GM12878 (cell line): Measurements from ENCODE around the gene GJC1. TPM values are rescaled to one million over a fixed set of nuclear protein-coding genes. Genes with fewer than 3 reads are reported as not detected.

Experiments used
- ATAC-seq: fragments of 200-7000 bp; cut with Tn5 transposase; 3 replicates; pipeline ENCODE4 v1.9.1; 2020; ENCODE audit warnings: mild to moderate bottlenecking, moderate library complexity
- BruUV-seq: library from RNA; stranded (reverse); fragments of 400-500 nt; replicated peaks from 2 replicates; lab custom pipeline; 2021; lab: Mats Ljungman, UMichigan
- CTCF ChIA-PET: fragments of 300-600 bp; sonication (Branson Sonifier 250); formaldehyde crosslinking; extraction: SDS; loops from one replicate; lab custom pipeline; 2021; ENCODE audit warnings: inconsistent platforms; lab: Yijun Ruan, JAX
- POLR2A ChIA-PET: fragments of 350-600 bp; formaldehyde crosslinking; extraction: SDS; loops from one replicate; lab custom pipeline; 2021; ENCODE audit warnings: inconsistent platforms; lab: Charles Lee
- RAD21 ChIA-PET: fragments of 300-600 bp; sonication (Branson Sonifier 250); formaldehyde crosslinking; loops from one replicate; lab custom pipeline; 2023; ENCODE audit warnings: antibody characterized with exemption; ENCODE audit not compliant: unreplicated experiment; lab: Charles Lee
- SMC1A ChIA-PET: fragments of 300-600 bp; sonication (Branson Sonifier 250); formaldehyde crosslinking; loops from one replicate; lab custom pipeline; 2023; ENCODE audit not compliant: unreplicated experiment, uncharacterized antibody; lab: Charles Lee
- DNase-seq: peaks from one replicate; pipeline ENCODE4 v3.0.0-alpha.2; 2011; ENCODE audit warnings: low read depth, low spot score
- FAIRE-seq: peaks from 3 replicates; lab custom pipeline; 2011; peaks lifted over from hg19 to GRCh38; lab: Jason Lieb, UNC
- H2AFZ ChIP-seq: 2 replicates; pipeline ENCODE4 v1.6.0; 2011; ENCODE audit warnings: low read depth, low read length, control low read depth; ENCODE audit not compliant: control insufficient read depth
- H3K27ac ChIP-seq: 2 replicates; pipeline ENCODE4 v1.5.1; 2011; ENCODE audit warnings: control low read depth; ENCODE audit not compliant: control insufficient read depth, insufficient read depth
- H3K27me3 ChIP-seq, 2 experiments: replicated peaks in 1 of 2; 2 replicates each; pipeline versions ENCODE4 v1.6.0 to v1.6.1; 2011; ENCODE audit warnings: low read length in 1 of 2; ENCODE audit not compliant: control insufficient read depth in 2 of 2, insufficient read depth in 2 of 2
- H3K36me3 ChIP-seq, 2 experiments: 2 replicates each; pipeline ENCODE4 v1.5.1; 2011; ENCODE audit warnings: low read length in 1 of 2; ENCODE audit not compliant: control insufficient read depth in 2 of 2, insufficient read depth in 2 of 2
- H3K4me1 ChIP-seq: 2 replicates; pipeline ENCODE4 v1.6.1; 2011; ENCODE audit warnings: mild to moderate bottlenecking, low read length, moderate library complexity, mixed read lengths; ENCODE audit not compliant: control insufficient read depth, insufficient read depth
- H3K4me2 ChIP-seq: 2 replicates; pipeline ENCODE4 v1.6.0; 2011; ENCODE audit warnings: control low read depth; ENCODE audit not compliant: control insufficient read depth, insufficient read depth
- H3K4me3 ChIP-seq: fragments of 200-600 bp; sonication (generic); 2 replicates; pipeline ENCODE4 v1.5.1; 2016
- H3K79me2 ChIP-seq: 2 replicates; pipeline ENCODE4 v1.6.0; 2011; ENCODE audit warnings: low read length; ENCODE audit not compliant: control insufficient read depth, insufficient read depth
- H3K9ac ChIP-seq: 2 replicates; pipeline ENCODE4 v1.8.0; 2011; ENCODE audit warnings: low read length, control low read depth, mixed read lengths; ENCODE audit not compliant: control insufficient read depth, insufficient read depth
- H3K9me3 ChIP-seq: replicated peaks from 3 replicates; pipeline ENCODE4 v1.5.1; 2011; ENCODE audit warnings: mild to moderate bottlenecking, low read length; ENCODE audit not compliant: control insufficient read depth, insufficient read depth
- H4K20me1 ChIP-seq: 2 replicates; pipeline ENCODE4 v1.6.0; 2011; ENCODE audit not compliant: control insufficient read depth, insufficient read depth
- CBFB ChIP-seq: IDR thresholded peaks from 2 replicates; pipeline ENCODE4 v1.6.1; 2016; ENCODE audit warnings: antibody characterized with exemption, low read depth
- ETV6 ChIP-seq, 2 experiments: fragments of 450-650 bp in 1 of 2; IDR thresholded peaks in 1 of 2; conservative IDR thresholded peaks in 1 of 2; 2 replicates each; pipeline ENCODE4 v1.6.1; 2014; ENCODE audit warnings: antibody characterized with exemption in 1 of 2, borderline replicate concordance in 1 of 2, low read depth in 1 of 2, mild to moderate bottlenecking in 1 of 2, moderate library complexity in 1 of 2
- RFX5 ChIP-seq: IDR thresholded peaks from 2 replicates; pipeline ENCODE4 v1.6.1; 2011; ENCODE audit warnings: low read depth, low read length, improper control_type of control experiment
- ZBTB33 ChIP-seq: fragments of 450-650 bp; IDR thresholded peaks from 2 replicates; pipeline ENCODE4 v1.6.1; 2017; ENCODE audit warnings: mild to moderate bottlenecking
- WGBS: methylation state at CpG from one replicate; pipeline ENCODE4 v1.1.6; 2016; ENCODE audit warnings: low lambda C conversion rate; ENCODE audit not compliant: insufficient replicate concordance, insufficient coverage; ENCODE audit errors: missing lambda C conversion rate; 5-methylcytosine and 5-hydroxymethylcytosine counted together
- in situ Hi-C: fragments of 300-500 bp; cut with MboI; formaldehyde crosslinking; loops from 9 replicates; pipeline ENCODE4 v1.14.3; 2018; ENCODE audit warnings: mixed read lengths
- intact Hi-C: fragments of 100-400 bp; cut with micrococcal nuclease; formaldehyde crosslinking; loops from one replicate; pipeline ENCODE4 v1.14.2; 2022; ENCODE audit not compliant: unreplicated experiment
- polyA plus RNA-seq, 11 experiments: library from polyadenylated mRNA; depleted of rRNA in 4 of 11; unstranded in 6 of 11; stranded (reverse) in 5 of 11; fragments of >200 nt; fragmentation: Nextera tagmentation in 4 of 11; fragmentation: Illumina TruSeq in 1 of 11; extraction: Ambion mirVana in 4 of 11; extraction: Trizol in 1 of 11; gene quantifications; 1 replicate in 1 of 11; 2 replicates in 10 of 11; pipeline versions ENCODE4 v1.2.1 to v1.2.3, GENCODE V29; 2011 to 2016; ENCODE audit warnings: inconsistent platforms in 2 of 11, missing spikeins in 2 of 11, low read depth in 1 of 11
- total RNA-seq, 4 experiments: library from RNA; depleted of rRNA in 3 of 4; stranded (reverse); fragments of >200 nt in 3 of 4; fragmentation: Illumina TruSeq in 1 of 4; extraction: Trizol in 1 of 4; gene quantifications; 2 replicates each; pipeline versions ENCODE4 v1.2.1 to v1.2.3, GENCODE V29; 2013 to 2021

Gene GJC1
- total and polyA plus RNA-seq, 10 of the 15 experiments (the other 5 are each of a cell fraction or from before 2014, with no cell fraction given) = 0.37 to 3.4 (median 0.90) TPM

DNA sequence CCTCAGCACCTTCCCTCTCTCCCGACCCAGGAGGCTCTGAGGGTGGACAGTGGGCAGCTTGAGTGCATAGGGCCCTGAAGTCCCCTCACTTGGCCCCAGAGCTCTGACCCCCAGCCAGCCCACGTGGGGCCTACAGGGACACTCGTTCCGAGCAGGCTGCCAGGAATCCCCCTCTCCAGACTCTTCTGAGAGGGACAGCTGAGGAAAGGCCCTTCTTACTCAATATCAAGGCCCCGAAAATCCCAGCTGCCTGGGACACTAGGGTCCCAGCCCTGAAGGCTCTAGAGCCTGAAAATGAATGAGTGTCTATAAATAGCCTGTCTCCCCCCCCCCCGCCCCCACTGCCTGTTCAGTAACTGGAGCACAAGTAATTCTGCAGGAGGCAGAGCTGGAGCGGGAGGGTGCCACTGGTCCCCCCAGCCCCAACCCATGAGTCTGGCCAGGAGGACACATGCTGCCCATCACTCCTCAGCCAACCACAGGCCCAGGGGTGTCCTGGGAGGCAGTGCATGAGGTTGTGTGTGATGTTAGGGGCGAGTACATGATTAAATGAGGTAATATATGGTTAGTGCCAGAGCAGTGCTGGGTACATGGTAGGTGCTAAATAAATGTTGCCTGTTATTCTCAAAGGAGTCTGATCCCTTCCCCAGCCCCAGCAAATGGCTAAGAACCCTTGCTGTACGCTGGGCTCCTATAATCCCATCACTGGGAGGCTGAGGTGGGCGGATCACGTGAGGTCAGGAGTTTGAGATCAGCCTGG is 59.7 kb downstream of the GJC1 start:
- Histone ChIP-seq H3K79me2 (no peaks in the 10 kb centered on the region), H3K4me1 (peaks cover 13% of the 10 kb centered on the region), H2AFZ (no peak overlapping the region), H3K4me3 (no peak overlapping the region), H3K27me3 (no peaks in the 10 kb centered on the region; a peak in 1 of 4 replicates), H3K9me3 (no peaks in the 10 kb centered on the region), H4K20me1 (no peaks in the 10 kb centered on the region), H3K4me2 (no peak overlapping the region), H3K27ac (no peak overlapping the region), H3K36me3 (no peaks in the 10 kb centered on the region), H3K9ac (no peak overlapping the region)
- ChIA-PET RAD21 (no interaction called here), SMC1A (no interaction called here), CTCF (interaction anchor here (0.9 to 1.0 kb wide), 2 partner anchors 9 to 95 kb away, joined by 4 read pairs; no protein-coding TSS in a partner anchor), POLR2A (interaction anchor here (0.6 kb wide), 1 partner anchor 142 kb away, joined by 4 read pairs; no protein-coding TSS in a partner anchor)
- ATAC-seq (no peak), FAIRE-seq (peak; percentile 65), DNase-seq (no peak)
- in situ Hi-C loops (loop anchor here (10.0 kb wide), 1 partner anchor 354 kb away; no protein-coding TSS in a partner anchor), intact Hi-C loops (loop anchor here (10.0 kb wide), 1 partner anchor 236 kb away; no protein-coding TSS in a partner anchor)
- no peak for TF ChIP-seq ETV6 (conservative IDR thresholded peaks at IDR 0.05 in 1 of 2, IDR thresholded peaks at IDR 0.05 in 1 of 2; ENCODE audit: borderline replicate concordance in 1 of 2, low read depth in 1 of 2)
- no peak for TF ChIP-seq ZBTB33
- no peak for TF ChIP-seq RFX5
- no peak for TF ChIP-seq CBFB
- BruUV-seq = no TSS peak
- WGBS = 10% methylated on average over 10 of the region's 11 CpGs
